H1 (cell line): ENCODE measurements around the gene SLC25A21. TPM values are rescaled to one million over a fixed set of nuclear protein-coding genes. Genes with fewer than 3 reads are reported as not detected.

ENCODE experiments used
- CTCF ChIA-PET: fragments of 300-600 bp; sonication (Branson Sonifier 250); formaldehyde crosslinking; loops from one replicate; lab custom pipeline; 2021; ENCODE audit not compliant: partially characterized antibody; lab: Charles Lee
- POLR2A ChIA-PET: fragments of 300-600 bp; sonication (Branson Sonifier 250); formaldehyde crosslinking; loops from one replicate; lab custom pipeline; 2021; ENCODE audit warnings: inconsistent platforms; ENCODE audit not compliant: partially characterized antibody; lab: Charles Lee
- DNase-seq, 2 experiments: peaks; one replicate each; pipeline versions ENCODE4 v3.0.0 to v3.0.0-alpha.2; 2010 to 2022; ENCODE audit warnings: low spot score in 2 of 2, low read depth in 1 of 2, mixed read lengths in 1 of 2
- FAIRE-seq: peaks from 2 replicates; lab custom pipeline; 2011; peaks lifted over from hg19 to GRCh38; lab: Jason Lieb, UNC
- H2AFZ ChIP-seq: 2 replicates; pipeline ENCODE4 v1.8.1; 2012; ENCODE audit warnings: low read length, inconsistent platforms
- H2AK5ac ChIP-seq: 2 replicates; pipeline ENCODE4 v1.6.1; 2013; ENCODE audit warnings: low read depth, low read length
- H2BK120ac ChIP-seq: replicated peaks from 2 replicates; pipeline ENCODE3; 2013; ENCODE audit warnings: low read depth, low read length, inconsistent platforms
- H2BK12ac ChIP-seq: 2 replicates; pipeline ENCODE4 v1.6.1; 2013; ENCODE audit warnings: low read depth, low read length
- H2BK15ac ChIP-seq: 2 replicates; pipeline ENCODE4 v1.6.1; 2013; ENCODE audit warnings: low read length
- H2BK20ac ChIP-seq: 2 replicates; pipeline ENCODE4 v1.6.1; 2013; ENCODE audit warnings: low read length
- H2BK5ac ChIP-seq: 2 replicates; pipeline ENCODE4 v1.6.1; 2013; ENCODE audit warnings: low read depth, low read length
- H3K14ac ChIP-seq: 2 replicates; pipeline ENCODE4 v1.6.1; 2013; ENCODE audit warnings: inconsistent platforms; ENCODE audit not compliant: insufficient read length
- H3K18ac ChIP-seq: 2 replicates; pipeline ENCODE4 v1.6.1; 2013; ENCODE audit warnings: low read length; ENCODE audit errors: extremely low read depth
- H3K23ac ChIP-seq: 2 replicates; pipeline ENCODE4 v1.6.1; 2013; ENCODE audit warnings: inconsistent platforms; ENCODE audit not compliant: insufficient read length
- H3K23me2 ChIP-seq: 2 replicates; pipeline ENCODE4 v1.6.1; 2013; ENCODE audit warnings: low read depth, low read length
- H3K27ac ChIP-seq: 2 replicates; pipeline ENCODE4 v1.6.1; 2011; ENCODE audit warnings: low read depth, low read length, inconsistent platforms
- H3K27me3 ChIP-seq, 4 experiments: replicated peaks in 1 of 4; 1 replicate in 1 of 4; 2 replicates in 3 of 4; pipeline versions ENCODE4 v1.6.1 to v1.8.1; 2011 to 2013; ENCODE audit warnings: low read length in 3 of 4, mild to moderate bottlenecking in 3 of 4, inconsistent platforms in 2 of 4, mixed read lengths in 2 of 4, moderate library complexity in 1 of 4; ENCODE audit not compliant: control insufficient read depth in 3 of 4, insufficient read depth in 3 of 4; ENCODE audit errors: extremely low read depth in 1 of 4
- H3K36me3 ChIP-seq, 4 experiments: 2 replicates each; pipeline versions ENCODE4 v1.6.1 to v1.8.1; 2011 to 2013; ENCODE audit warnings: mild to moderate bottlenecking in 4 of 4, low read length in 3 of 4, moderate library complexity in 2 of 4, control low read depth in 1 of 4, inconsistent platforms in 1 of 4; ENCODE audit not compliant: insufficient read depth in 4 of 4, control insufficient read depth in 2 of 4
- H3K4ac ChIP-seq: replicated peaks from 2 replicates; pipeline ENCODE3; 2013; ENCODE audit warnings: low read length, low read depth, mixed read lengths, inconsistent platforms; ENCODE audit not compliant: insufficient read length
- H3K4me1 ChIP-seq, 4 experiments: replicated peaks in 1 of 4; 1 replicate in 1 of 4; 2 replicates in 3 of 4; pipeline versions ENCODE4 v1.6.1 to v1.8.1; 2011 to 2013; ENCODE audit warnings: low read length in 3 of 4, inconsistent platforms in 2 of 4, mixed read lengths in 1 of 4; ENCODE audit not compliant: insufficient read depth in 4 of 4, control insufficient read depth in 3 of 4
- H3K4me2 ChIP-seq, 2 experiments: 2 replicates each; pipeline versions ENCODE4 v1.6.1 to v1.8.1; 2011 to 2013; ENCODE audit warnings: low read depth in 2 of 2, low read length in 2 of 2, control low read depth in 1 of 2, inconsistent platforms in 1 of 2, mild to moderate bottlenecking in 1 of 2; ENCODE audit not compliant: insufficient read depth in 1 of 2
- H3K4me3 ChIP-seq, 4 experiments: fragments of 200-600, 300-600 bp in 1 of 4; sonication (generic), shearing (Covaris generic), sonication (Bioruptor Twin) in 1 of 4; 2 replicates each; pipeline versions ENCODE4 v1.5.1 to v1.8.1; 2011 to 2016; ENCODE audit warnings: low read length in 4 of 4, low read depth in 3 of 4, control low read depth in 2 of 4, inconsistent platforms in 2 of 4, mild to moderate bottlenecking in 2 of 4, mixed read lengths in 1 of 4, moderate library complexity in 1 of 4; ENCODE audit not compliant: insufficient read depth in 2 of 4; ENCODE audit errors: extremely low read depth in 1 of 4
- H3K56ac ChIP-seq: replicated peaks from 2 replicates; pipeline ENCODE3; 2013; ENCODE audit warnings: low read depth, mild to moderate bottlenecking, mixed read lengths, low read length, inconsistent platforms; ENCODE audit not compliant: insufficient read length
- H3K79me1 ChIP-seq: 2 replicates; pipeline ENCODE4 v1.6.1; 2013; ENCODE audit warnings: low read depth, low read length, control low read depth
- H3K79me2 ChIP-seq, 2 experiments: 2 replicates each; pipeline versions ENCODE4 v1.6.1 to v1.8.1; 2012 to 2013; ENCODE audit warnings: low read length in 2 of 2, mild to moderate bottlenecking in 2 of 2, inconsistent platforms in 1 of 2; ENCODE audit not compliant: insufficient read depth in 2 of 2, control insufficient read depth in 1 of 2
- H3K9ac ChIP-seq, 4 experiments: replicated peaks in 1 of 4; 1 replicate in 1 of 4; 2 replicates in 3 of 4; pipeline versions ENCODE4 v1.6.1 to v1.8.1; 2011 to 2013; ENCODE audit warnings: low read depth in 3 of 4, low read length in 3 of 4, control low read depth in 2 of 4, mild to moderate bottlenecking in 2 of 4, moderate library complexity in 2 of 4, inconsistent platforms in 1 of 4; ENCODE audit errors: extremely low read depth in 1 of 4
- H3K9me3 ChIP-seq, 2 experiments: 2 replicates each; pipeline versions ENCODE4 v1.6.1 to v1.8.1; 2012 to 2013; ENCODE audit warnings: mild to moderate bottlenecking in 2 of 2, moderate library complexity in 2 of 2, control low read depth in 1 of 2, inconsistent platforms in 1 of 2, low read depth in 1 of 2, low read length in 1 of 2, mixed read lengths in 1 of 2; ENCODE audit not compliant: insufficient read depth in 2 of 2
- H4K20me1 ChIP-seq, 2 experiments: replicated peaks in 1 of 2; 2 replicates each; pipeline versions ENCODE3 to v1.8.1; 2011 to 2013; ENCODE audit warnings: inconsistent platforms in 2 of 2, low read length in 2 of 2, mild to moderate bottlenecking in 1 of 2; ENCODE audit not compliant: insufficient read depth in 2 of 2, control insufficient read depth in 1 of 2
- H4K5ac ChIP-seq: 2 replicates; pipeline ENCODE4 v1.6.1; 2013; ENCODE audit warnings: low read length, low read depth, mixed read lengths, inconsistent platforms; ENCODE audit not compliant: insufficient read length
- H4K8ac ChIP-seq: 2 replicates; pipeline ENCODE4 v1.8.0; 2013; ENCODE audit warnings: mild to moderate bottlenecking, moderate library complexity, low read length, inconsistent platforms; ENCODE audit not compliant: insufficient read depth; ENCODE audit errors: extremely low read depth
- H4K91ac ChIP-seq: replicated peaks from 2 replicates; pipeline ENCODE3; 2013; ENCODE audit warnings: low read length, mixed read lengths, inconsistent platforms; ENCODE audit not compliant: insufficient read length
- GABPA ChIP-seq: IDR thresholded peaks from 2 replicates; pipeline ENCODE4 v1.6.1; 2011; ENCODE audit warnings: mild to moderate bottlenecking, low read length, moderate library complexity, borderline replicate concordance; ENCODE audit not compliant: insufficient read depth
- POLR2AphosphoS5 ChIP-seq: IDR thresholded peaks from 2 replicates; pipeline ENCODE4 v1.6.1; 2011; ENCODE audit warnings: low read depth, low read length
- POU5F1 ChIP-seq: IDR thresholded peaks from 2 replicates; pipeline ENCODE4 v1.6.1; 2011; ENCODE audit warnings: low read depth, mild to moderate bottlenecking, low read length, moderate library complexity
- WGBS, 2 experiments: shearing (Covaris generic) in 1 of 2; methylation state at CpG; one replicate each; pipeline versions ENCODE4 v1.1.6 to v1.1.7; 2013 to 2015; ENCODE audit warnings: low lambda C conversion rate in 2 of 2, mixed read lengths in 2 of 2, inconsistent platforms in 1 of 2, low coverage in 1 of 2, missing lambda C conversion rate in 1 of 2; ENCODE audit not compliant: insufficient replicate concordance in 2 of 2, insufficient coverage in 1 of 2, insufficient read length in 1 of 2; ENCODE audit errors: extremely low coverage in 1 of 2, missing lambda C conversion rate in 1 of 2; 5-methylcytosine and 5-hydroxymethylcytosine counted together
- polyA plus RNA-seq, 7 experiments: library from polyadenylated mRNA; depleted of rRNA in 3 of 7; stranded (reverse) in 5 of 7; unstranded in 2 of 7; fragments of >200 nt in 5 of 7; fragments of 200-250 nt in 2 of 7; gene quantifications; 1 replicate in 5 of 7; 2 replicates in 1 of 7; 4 replicates in 1 of 7; pipeline versions ENCODE4 v1.2.1 to v1.2.3, GENCODE V29; 2011 to 2013; ENCODE audit warnings: missing spikeins in 2 of 7, mixed read lengths in 2 of 7
- total RNA-seq: library from RNA; stranded (reverse); fragmentation: NEBNext Ultra II Directional; extraction: Animal tissue kit (Norgen Biotek cat#: 25700); gene quantifications from 2 replicates; pipeline ENCODE4 v1.2.1, GENCODE V29; 2021

Gene SLC25A21
- total and polyA plus RNA-seq, 2 of the 8 experiments (the other 6 are each of a cell fraction or from before 2014, with no cell fraction given) = 6.9 to 15.7 TPM

GRCh38 chr14:36823651-36824050 lies 348.8 kb downstream of the SLC25A21 start:
- no peaks in the 10 kb centered on the region for H3K23me2 ChIP-seq
- no peak overlapping the region for H3K23ac ChIP-seq
- peaks cover 1 to 9% (median 6%) of the 10 kb centered on the region in 4 experiments; a peak in 5 of 7 replicates for H3K4me1 ChIP-seq
- H3K79me2 ChIP-seq = no peaks in the 10 kb centered on the region
- POLR2A ChIA-PET = no interaction called here
- H3K27me3 ChIP-seq = no peaks in the 10 kb centered on the region
- no peak overlapping the region for H4K5ac ChIP-seq
- H3K4me3 ChIP-seq = no peak overlapping the region
- H3K4ac ChIP-seq = no peak overlapping the region
- H4K20me1 ChIP-seq = no peaks in the 10 kb centered on the region
- H2AK5ac ChIP-seq = no peak overlapping the region
- H3K14ac ChIP-seq = no peak overlapping the region
- no peak overlapping the region for H2BK20ac ChIP-seq
- H3K9ac ChIP-seq = no peak overlapping the region
- H2BK12ac ChIP-seq = no peak overlapping the region
- no peaks in the 10 kb centered on the region for H3K36me3 ChIP-seq
- H4K91ac ChIP-seq = no peak overlapping the region
- no peak overlapping the region for H2AFZ ChIP-seq
- H3K56ac ChIP-seq = no peak overlapping the region
- FAIRE-seq = no peak
- H3K4me2 ChIP-seq = no peak overlapping the region
- H4K8ac ChIP-seq = no peak overlapping the region
- no peaks in the 10 kb centered on the region for H3K9me3 ChIP-seq
- no peak for TF ChIP-seq POLR2AphosphoS5
- no peak for TF ChIP-seq GABPA
- TF ChIP-seq POU5F1 = no peak
- no peak for DNase-seq
- H3K79me1 ChIP-seq = no peaks in the 10 kb centered on the region
- CTCF ChIA-PET = interaction anchor here (0.8 to 1.2 kb wide), 5 partner anchors 14 to 270 kb away, joined by 3 to 5 read pairs (median 3); no protein-coding TSS in a partner anchor
- 69% methylated on average over 4 of the region's 4 CpGs; no CpG with 5 or more reads in 1 of the 2 experiments for WGBS, 2 experiments
- H3K18ac ChIP-seq = no peak overlapping the region
- H2BK15ac ChIP-seq = no peak overlapping the region
- no peak overlapping the region for H2BK5ac ChIP-seq
- no peak overlapping the region for H3K27ac ChIP-seq
- no peak overlapping the region for H2BK120ac ChIP-seq
